Neural cell (in vitro differentiated cells): ENCODE data around the gene VWA3A.
"Not testable (repeated sequence)": the region's sequence is repeated elsewhere in the genome, so short reads cannot be mapped to it uniquely, and the experiment has no call there.

Experiments
- CTCF ChIP-seq: fragments of 450-650 bp; IDR thresholded peaks from 2 replicates; pipeline ENCODE4 v1.5.1; 2014; ENCODE audit warnings: antibody characterized with exemption, mild to moderate bottlenecking, moderate library complexity; ENCODE audit not compliant: poor library complexity, severe bottlenecking
- EP300 ChIP-seq: fragments of 450-650 bp; conservative IDR thresholded peaks from 2 replicates; pipeline ENCODE4 v1.6.1; 2014; ENCODE audit warnings: antibody characterized with exemption, mild to moderate bottlenecking, moderate library complexity; ENCODE audit not compliant: poor library complexity, severe bottlenecking
- EZH2 ChIP-seq: fragments of 200-600, 300-800 bp; shearing (Covaris generic), sonication (generic); IDR thresholded peaks from 2 replicates; pipeline ENCODE4 v1.6.1; 2014; ENCODE audit warnings: antibody characterized with exemption, low read length, borderline replicate concordance, mild to moderate bottlenecking; ENCODE audit not compliant: insufficient read depth, poor library complexity, severe bottlenecking
- MXI1 ChIP-seq: fragments of 450-650 bp; conservative IDR thresholded peaks from 2 replicates; pipeline ENCODE4 v1.6.1; 2014; ENCODE audit warnings: antibody characterized with exemption, mild to moderate bottlenecking; ENCODE audit not compliant: poor library complexity, severe bottlenecking
- POLR2AphosphoS5 ChIP-seq: IDR thresholded peaks from 2 replicates; pipeline ENCODE4 v1.6.1; 2012
- RAD21 ChIP-seq: fragments of 450-650 bp; conservative IDR thresholded peaks from 2 replicates; pipeline ENCODE4 v1.6.1; 2014; ENCODE audit warnings: antibody characterized with exemption, mild to moderate bottlenecking, moderate library complexity
- REST ChIP-seq: IDR thresholded peaks from 2 replicates; pipeline ENCODE4 v1.6.1; 2012; ENCODE audit warnings: borderline replicate concordance
- SMC3 ChIP-seq: fragments of 450-650 bp; conservative IDR thresholded peaks from 2 replicates; pipeline ENCODE4 v1.6.1; 2014; ENCODE audit warnings: antibody characterized with exemption, mild to moderate bottlenecking, moderate library complexity; ENCODE audit not compliant: poor library complexity
- TAF1 ChIP-seq: IDR thresholded peaks from 2 replicates; pipeline ENCODE4 v1.6.1; 2012; ENCODE audit warnings: low read depth

GRCh38 chr16:22153078-22153477 lies 60.7 kb downstream of the VWA3A start:
- TF ChIP-seq CTCF, REST, EZH2, RAD21, EP300, TAF1, POLR2AphosphoS5, SMC3, MXI1: not testable (repeated sequence)
